ENCODE measurements around the gene BTBD7.

BTBD7 gene

DNA sequence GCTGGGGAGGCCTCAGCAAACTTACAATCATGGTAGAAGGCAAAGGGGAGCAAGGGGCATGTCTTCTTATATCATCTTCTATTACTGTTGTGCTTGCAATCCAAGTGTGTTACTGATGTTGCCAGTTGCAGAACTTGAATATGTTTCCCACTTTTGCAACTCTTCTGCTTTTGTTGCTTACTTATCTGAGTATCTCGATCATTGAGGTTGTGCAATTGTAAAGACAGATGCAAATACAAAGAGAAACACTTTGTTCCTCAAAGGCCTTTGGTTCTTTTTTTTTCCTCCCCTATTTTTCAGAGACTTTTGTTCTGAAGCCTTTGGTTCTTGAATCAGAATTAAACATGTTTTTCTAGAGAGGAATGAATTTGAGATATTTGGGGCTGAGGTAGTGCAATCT is 10.4 kb upstream of the BTBD7 start:
- peak overlapping the region; percentile 58 for H3K27ac Mint-ChIP-seq
- peaks cover 64% of the 10 kb centered on the region for H3K36me3 Mint-ChIP-seq (ENCODE audit: low read depth)
- peaks cover 22% of the 10 kb centered on the region for H3K4me1 Mint-ChIP-seq
- no peaks in the 10 kb centered on the region for H3K27me3 Mint-ChIP-seq (ENCODE audit: low read depth, poor library complexity)
- peaks cover 75% of the 10 kb centered on the region for H3K9me3 Mint-ChIP-seq
- no peak for DNase-seq
- TF ChIP-seq, protein P1, sequence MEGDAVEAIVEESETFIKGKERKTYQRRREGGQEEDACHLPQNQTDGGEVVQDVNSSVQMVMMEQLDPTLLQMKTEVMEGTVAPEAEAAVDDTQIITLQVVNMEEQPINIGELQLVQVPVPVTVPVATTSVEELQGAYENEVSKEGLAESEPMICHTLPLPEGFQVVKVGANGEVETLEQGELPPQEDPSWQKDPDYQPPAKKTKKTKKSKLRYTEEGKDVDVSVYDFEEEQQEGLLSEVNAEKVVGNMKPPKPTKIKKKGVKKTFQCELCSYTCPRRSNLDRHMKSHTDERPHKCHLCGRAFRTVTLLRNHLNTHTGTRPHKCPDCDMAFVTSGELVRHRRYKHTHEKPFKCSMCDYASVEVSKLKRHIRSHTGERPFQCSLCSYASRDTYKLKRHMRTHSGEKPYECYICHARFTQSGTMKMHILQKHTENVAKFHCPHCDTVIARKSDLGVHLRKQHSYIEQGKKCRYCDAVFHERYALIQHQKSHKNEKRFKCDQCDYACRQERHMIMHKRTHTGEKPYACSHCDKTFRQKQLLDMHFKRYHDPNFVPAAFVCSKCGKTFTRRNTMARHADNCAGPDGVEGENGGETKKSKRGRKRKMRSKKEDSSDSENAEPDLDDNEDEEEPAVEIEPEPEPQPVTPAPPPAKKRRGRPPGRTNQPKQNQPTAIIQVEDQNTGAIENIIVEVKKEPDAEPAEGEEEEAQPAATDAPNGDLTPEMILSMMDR (IDR thresholded peaks at IDR 0.05): no peak
- H3K4me3 Mint-ChIP-seq: peak overlapping the region; percentile 21

DNA sequence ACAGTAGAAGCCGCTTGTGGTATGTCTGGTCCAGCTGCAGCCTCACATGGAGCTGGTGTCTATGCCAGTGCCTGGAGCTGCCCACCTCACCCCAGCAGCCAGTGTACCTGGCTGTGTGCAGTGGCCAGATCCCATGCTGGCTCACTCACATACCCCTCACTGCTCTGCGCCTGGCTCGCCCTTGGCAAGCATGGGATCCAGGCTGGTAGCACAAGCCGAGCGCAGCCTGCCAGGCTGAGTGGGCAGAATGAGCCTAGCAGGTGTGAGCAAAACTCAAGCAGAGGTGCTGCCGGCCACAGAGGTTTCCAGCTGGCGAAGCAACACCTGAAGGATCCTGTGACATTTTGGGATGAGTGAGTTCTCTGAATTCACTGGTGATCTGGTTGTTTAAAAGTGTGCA is 5.0 kb upstream of the BTBD7 start:
- Mint-ChIP-seq H3K27ac (no peak overlapping the region), H3K4me1 (peaks cover 17% of the 10 kb centered on the region), H3K36me3 (ENCODE audit: low read depth) (peaks cover 63% of the 10 kb centered on the region), H3K4me3 (no peak overlapping the region), H3K9me3 (peaks cover 57% of the 10 kb centered on the region), H3K27me3 (ENCODE audit: low read depth, poor library complexity) (no peaks in the 10 kb centered on the region)
- DNase-seq: no peak
- TF ChIP-seq, protein P1 (IDR thresholded peaks at IDR 0.05): no peak

DNA sequence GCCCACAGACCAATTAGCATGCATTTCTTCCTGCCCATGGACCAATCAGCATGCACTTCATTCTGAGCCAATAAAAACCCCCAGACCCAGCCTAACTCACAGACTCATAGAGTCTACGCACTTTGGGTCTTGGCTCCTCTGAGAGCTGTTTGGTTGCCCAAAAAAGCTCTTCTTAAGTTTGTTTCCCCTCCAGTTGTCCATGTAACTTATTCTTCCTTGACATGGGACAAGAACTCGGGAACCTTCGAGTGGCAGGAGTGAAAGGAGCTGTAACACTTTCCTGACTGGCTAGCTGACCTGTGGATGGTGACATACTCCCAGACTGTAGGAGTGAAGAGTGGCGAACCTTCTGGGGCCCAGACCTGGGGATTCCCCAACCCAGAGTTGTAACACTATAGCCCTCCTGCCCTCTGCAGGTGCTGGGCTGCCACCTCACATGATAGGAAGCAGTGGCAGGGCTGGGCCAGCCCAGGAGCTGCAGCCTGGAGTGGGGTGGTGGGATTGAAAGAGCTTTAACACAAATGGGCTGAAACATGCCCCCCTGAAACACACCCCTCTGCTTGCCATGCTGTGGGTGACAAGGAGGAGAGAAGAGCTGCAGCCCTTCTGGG is 4.4 kb upstream of the BTBD7 start:
- Mint-ChIP-seq H3K36me3 (ENCODE audit: low read depth) (peaks cover 57% of the 10 kb centered on the region), H3K27me3 (ENCODE audit: low read depth, poor library complexity) (no peaks in the 10 kb centered on the region), H3K4me1 (peaks cover 17% of the 10 kb centered on the region), H3K27ac (no peak overlapping the region), H3K4me3 (no peak overlapping the region), H3K9me3 (peaks cover 51% of the 10 kb centered on the region)
- TF ChIP-seq, protein P1 (IDR thresholded peaks at IDR 0.05): no peak
- no peak for DNase-seq

DNA sequence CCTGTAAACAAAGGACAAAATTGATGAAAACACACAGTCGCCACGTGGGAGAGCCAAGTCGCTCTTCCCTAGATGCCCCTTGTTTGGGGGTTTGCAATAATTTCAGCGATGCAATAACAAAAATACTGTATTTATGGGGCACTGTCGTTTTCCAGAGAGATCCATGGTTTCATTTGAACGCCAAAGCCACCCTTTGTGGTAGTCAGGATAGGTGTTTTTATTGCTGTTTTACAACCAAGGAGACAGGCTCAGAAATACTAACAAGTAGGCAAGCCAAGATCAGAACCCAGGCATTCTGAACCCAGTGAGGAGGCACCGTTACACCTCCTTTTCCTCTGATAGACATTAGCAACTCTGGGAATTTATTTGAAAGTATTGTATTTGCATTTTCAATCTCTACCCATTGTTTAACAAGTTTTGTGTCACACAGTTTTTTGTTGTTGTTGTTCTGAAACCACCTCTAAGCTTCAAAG is 831 bp upstream of the BTBD7 start:
- Mint-ChIP-seq H3K9me3 (peaks cover 26% of the 10 kb centered on the region), H3K27ac (peak overlapping the region; percentile 97), H3K27me3 (ENCODE audit: low read depth, poor library complexity) (no peaks in the 10 kb centered on the region), H3K4me3 (peak overlapping the region; percentile 81), H3K36me3 (ENCODE audit: low read depth) (peaks cover 38% of the 10 kb centered on the region), H3K4me1 (peaks cover 46% of the 10 kb centered on the region)
- no peak for DNase-seq
- TF ChIP-seq, protein P1 (IDR thresholded peaks at IDR 0.05): no peak

DNA sequence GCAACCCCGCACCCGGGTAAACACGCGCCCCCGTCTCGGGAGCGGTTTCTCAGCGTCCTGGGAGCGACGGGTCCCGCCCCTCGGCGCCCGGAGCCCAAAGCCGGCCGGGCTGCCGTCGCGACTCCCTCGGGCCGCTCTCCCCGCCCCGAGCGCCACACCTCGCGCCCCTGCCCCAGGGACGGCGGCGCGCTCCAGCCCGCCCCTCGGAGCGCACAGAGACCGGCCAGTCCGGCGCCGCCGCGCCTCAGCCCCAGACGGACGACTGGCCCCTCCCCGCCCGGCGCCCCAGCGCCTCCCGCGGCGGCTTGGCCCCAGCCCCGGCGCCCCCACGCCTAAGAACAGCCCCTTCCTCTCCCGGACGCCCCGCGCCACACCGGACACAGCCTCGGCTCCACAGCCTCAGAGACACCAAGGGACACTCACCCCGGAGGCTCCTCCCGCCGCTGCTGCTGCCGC is 411 bp downstream of the BTBD7 start:
- Mint-ChIP-seq H3K4me3 (peak overlapping the region; percentile 95), H3K27me3 (ENCODE audit: low read depth, poor library complexity) (no peaks in the 10 kb centered on the region), H3K9me3 (peaks cover 20% of the 10 kb centered on the region), H3K27ac (peak overlapping the region; percentile 96), H3K36me3 (ENCODE audit: low read depth) (peaks cover 38% of the 10 kb centered on the region), H3K4me1 (peaks cover 46% of the 10 kb centered on the region)
- peak; percentile 77 for DNase-seq
- TF ChIP-seq, protein P1 (IDR thresholded peaks at IDR 0.05): no peak

Measured in nephron progenitor cell (in vitro differentiated cells).